ENCODE measurements around the gene CACNA1D.

- no peak for TF ChIP-seq POLR2AphosphoS5 (IDR thresholded peaks at IDR 0.05; ENCODE audit: borderline replicate concordance, low read depth, low read length)
- no peak for TF ChIP-seq EZH2 (IDR thresholded peaks at IDR 0.05)
Observed at GRCh38 chr3:53792866-53793265, 298.5 kb downstream of the CACNA1D start.
